Measurements from ENCODE around the gene TMEM184A.

TMEM184A gene

DNA sequence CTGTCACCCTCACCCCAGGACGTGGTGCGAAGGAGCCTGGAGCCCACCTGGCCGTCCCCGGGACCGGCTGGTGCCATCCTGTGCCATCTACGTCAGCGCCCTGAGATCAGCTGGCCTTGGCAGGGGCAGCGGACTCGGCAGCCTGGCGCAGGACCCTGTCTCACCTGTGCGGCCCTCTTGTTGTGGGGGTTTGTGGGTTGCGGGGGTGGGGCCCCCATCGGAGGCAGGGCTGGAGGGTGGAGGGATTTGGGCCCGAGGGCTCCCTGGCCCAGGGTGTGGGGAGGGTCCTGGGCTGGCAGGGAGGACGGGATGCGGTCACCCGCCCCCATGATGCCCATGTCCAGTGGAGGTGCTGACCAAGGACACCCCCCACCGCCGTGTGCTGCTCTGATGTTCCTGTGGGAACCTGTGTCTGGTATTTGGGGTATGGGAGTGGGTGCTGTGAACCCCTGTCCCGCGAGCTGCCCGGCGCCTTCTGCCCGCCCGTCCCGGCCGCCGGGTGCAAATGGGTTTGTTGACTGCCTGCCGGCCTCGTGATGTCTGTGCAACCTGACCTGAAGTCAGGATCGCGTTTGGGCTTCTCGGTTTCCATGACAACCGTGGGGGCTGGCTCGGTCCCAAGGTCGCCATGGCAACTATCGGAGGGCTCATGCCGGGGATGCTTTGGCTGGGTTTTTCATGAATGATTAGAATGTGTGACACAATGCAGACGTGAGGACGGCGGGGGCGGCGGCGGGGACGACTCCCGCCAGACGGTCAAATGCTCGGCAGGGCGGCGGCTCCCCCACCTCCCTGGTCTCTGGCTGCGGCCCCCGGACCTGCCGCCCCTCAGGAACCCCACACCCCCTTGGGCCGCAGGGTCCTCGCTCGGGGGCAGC, 18.2 kb downstream of the TMEM184A start:
- Mint-ChIP-seq H3K4me3 (no peak overlapping the region), H3K36me3 (peaks cover 17% of the 10 kb centered on the region), H3K4me1 (peaks cover 16% of the 10 kb centered on the region), H3K27ac (no peak overlapping the region), H3K9me3 (no peaks in the 10 kb centered on the region), H3K27me3 (no peaks in the 10 kb centered on the region)
- CTCF ChIA-PET, result no interaction called here
- no peak for DNase-seq

DNA sequence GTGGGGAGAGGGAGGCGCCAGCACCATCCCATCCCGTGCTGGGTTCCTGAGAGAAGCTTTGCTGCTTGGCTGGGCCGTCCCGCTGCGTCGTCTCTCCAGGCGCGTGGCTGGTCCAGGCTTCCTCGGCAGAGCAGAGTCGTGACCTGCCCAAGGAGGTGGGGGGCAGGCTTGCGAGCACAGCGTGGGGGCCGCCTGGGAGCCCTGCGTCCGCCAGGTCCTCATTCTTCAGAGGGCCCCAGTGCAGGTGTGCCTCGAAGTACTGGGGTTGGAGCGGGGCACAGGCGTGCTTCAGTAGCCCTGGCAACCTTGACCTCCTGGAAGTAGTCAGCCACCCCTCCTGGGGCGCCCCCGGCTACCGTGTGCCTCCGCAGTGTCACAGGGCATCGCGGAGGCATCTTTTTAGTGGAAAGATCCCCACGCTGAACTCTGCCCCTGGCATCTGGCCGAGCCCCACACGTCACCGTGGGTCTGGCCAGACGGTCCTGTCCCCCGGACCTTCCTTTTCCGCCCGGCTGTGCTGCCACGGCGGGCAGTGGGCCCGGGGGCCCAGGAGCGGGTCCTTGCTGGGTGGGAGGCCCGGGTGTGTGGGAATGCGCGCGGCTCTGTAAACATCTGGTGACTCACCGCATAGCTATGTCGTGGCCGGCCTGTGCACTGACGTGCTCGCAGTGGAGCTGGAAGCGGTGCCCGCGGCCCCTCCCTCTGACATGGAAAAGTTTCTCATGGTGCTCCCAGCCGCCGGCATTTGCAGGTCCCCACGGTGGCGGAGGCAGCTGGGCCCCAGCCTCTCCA, 19.1 kb downstream of the TMEM184A start:
- no peak overlapping the region for H3K4me3 Mint-ChIP-seq
- no peak overlapping the region for H3K27ac Mint-ChIP-seq
- H3K36me3 Mint-ChIP-seq, result peaks cover 12% of the 10 kb centered on the region
- DNase-seq, result no peak
- H3K9me3 Mint-ChIP-seq, result no peaks in the 10 kb centered on the region
- CTCF ChIA-PET, result no interaction called here
- H3K4me1 Mint-ChIP-seq, result peaks cover 22% of the 10 kb centered on the region
- H3K27me3 Mint-ChIP-seq, result no peaks in the 10 kb centered on the region

DNA sequence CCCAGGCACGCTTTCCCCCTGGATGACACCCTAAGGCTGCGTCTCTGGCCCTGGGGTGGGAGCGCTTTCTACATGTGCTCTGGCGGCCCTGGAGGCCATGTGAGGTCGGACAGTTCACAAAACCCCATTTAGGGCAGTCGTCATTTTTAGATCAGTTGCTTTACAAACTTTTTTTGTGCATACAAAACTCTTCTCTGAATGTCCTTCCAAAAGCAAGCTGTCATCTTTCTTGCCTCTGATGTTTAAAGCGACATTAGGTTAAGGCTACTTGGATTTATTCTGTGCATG, 19.6 kb downstream of the TMEM184A start:
- Mint-ChIP-seq H3K9me3 (no peaks in the 10 kb centered on the region), H3K27me3 (no peaks in the 10 kb centered on the region), H3K36me3 (peaks cover 11% of the 10 kb centered on the region), H3K4me1 (peaks cover 22% of the 10 kb centered on the region), H3K4me3 (no peak overlapping the region), H3K27ac (no peak overlapping the region)
- DNase-seq, result no peak
- CTCF ChIA-PET, result no interaction called here

DNA sequence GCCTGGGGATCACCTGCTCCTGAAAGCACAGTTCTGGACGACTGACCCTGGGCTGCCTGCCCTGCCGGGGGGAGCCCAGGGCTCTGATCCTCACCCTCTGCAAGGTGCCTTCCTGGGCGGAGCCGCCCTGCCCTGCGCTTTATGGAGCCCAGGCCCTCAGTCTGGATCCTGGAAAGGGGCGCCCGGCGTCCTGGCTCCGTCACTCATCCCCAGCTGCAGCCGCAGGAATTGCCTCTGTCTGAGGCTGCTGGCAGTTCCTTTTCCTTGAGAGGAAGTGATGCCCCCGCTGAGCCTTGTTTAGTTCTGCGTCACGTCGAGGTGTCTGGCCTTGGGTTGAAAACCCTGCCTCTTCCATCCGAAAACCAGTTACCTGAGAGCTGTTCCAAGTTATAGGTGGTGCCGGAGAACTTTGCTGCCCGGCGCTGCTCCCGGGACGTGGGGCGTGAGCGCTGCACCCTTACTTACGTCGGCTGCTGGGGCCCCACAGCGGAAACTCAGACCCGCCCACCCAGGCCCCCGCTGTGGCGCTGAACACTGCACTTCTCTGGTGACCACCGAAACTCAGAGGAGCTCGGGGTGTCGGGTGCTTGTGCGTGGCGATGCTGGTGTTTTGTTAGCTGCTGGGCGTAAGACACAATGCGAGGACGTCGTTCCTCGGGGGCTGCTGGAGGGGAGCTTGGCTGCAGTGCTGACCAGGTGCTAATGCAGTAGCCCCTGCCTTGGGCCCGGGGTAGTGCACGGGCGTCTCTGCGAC, 20.1 kb downstream of the TMEM184A start:
- Mint-ChIP-seq H3K4me1 (peaks cover 22% of the 10 kb centered on the region), H3K4me3 (no peak overlapping the region), H3K27me3 (no peaks in the 10 kb centered on the region), H3K9me3 (no peaks in the 10 kb centered on the region), H3K36me3 (peaks cover 9% of the 10 kb centered on the region), H3K27ac (no peak overlapping the region)
- DNase-seq, result no peak
- CTCF ChIA-PET, result no interaction called here

DNA sequence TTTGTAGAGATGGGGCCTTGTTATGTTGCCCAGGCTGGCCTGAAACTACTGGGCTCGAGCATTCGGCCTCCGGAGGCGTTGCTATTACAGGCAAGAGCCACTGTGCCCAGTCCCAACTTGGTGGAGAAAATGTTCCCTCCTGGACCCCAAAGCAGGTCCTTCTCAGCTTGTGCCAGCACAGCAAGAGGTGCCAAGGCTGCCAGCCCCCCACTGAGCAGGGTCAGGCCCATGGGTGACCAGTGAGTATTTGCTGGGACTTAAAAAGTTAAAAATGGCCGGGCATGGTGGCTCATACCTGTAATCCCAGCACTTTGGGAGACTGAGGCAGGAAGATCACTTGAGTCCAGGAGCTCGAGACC, 20.9 kb downstream of the TMEM184A start:
- Mint-ChIP-seq H3K27me3 (no peaks in the 10 kb centered on the region), H3K9me3 (no peaks in the 10 kb centered on the region), H3K36me3 (peaks cover 7% of the 10 kb centered on the region), H3K4me1 (peaks cover 25% of the 10 kb centered on the region), H3K27ac (no peak overlapping the region), H3K4me3 (no peak overlapping the region)
- DNase-seq, result no peak
- CTCF ChIA-PET, result interaction anchor here (1.5 kb wide), 1 partner anchor 22 kb away, joined by 3 read pairs; no protein-coding TSS in a partner anchor

DNA sequence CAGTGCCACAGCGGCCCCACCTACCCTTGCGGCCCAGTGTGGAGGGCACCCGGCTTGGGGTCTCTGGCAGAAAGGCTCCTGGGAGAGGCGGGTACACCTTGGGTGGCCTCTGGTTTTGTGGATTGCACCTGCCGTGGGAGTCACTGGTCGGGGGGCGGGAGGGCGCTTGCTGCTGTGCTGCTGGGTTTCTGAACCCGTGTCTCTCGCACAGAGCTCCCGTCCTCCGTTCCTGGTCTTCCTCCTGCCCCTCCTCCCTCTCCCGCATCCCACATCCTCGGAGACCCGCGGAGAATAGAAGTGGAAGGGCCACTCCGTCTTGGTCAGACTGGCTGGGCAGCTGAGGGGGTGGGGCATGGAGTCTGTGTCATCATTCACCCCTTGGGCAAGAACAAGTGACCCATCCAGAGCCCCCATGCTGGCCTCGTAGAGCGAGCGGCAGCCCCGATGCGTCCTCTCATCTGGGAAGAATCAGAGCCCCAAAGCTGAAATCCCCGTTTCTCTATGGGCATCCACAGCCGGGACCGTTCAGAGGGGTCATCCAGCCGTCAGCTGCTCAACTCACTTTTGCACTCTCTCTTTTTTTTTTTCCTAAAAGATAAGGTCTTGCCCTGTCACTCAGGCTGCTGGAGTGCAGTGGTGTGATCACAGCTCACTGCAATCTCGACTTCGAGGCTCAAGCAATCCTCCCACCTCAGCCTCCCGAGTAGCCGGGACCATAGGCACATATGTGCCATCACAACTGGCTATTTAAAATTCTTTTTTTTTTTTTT, 21.5 kb downstream of the TMEM184A start:
- no peak overlapping the region for H3K27ac Mint-ChIP-seq
- H3K36me3 Mint-ChIP-seq, result peaks cover 7% of the 10 kb centered on the region
- H3K27me3 Mint-ChIP-seq, result no peaks in the 10 kb centered on the region
- no peak overlapping the region for H3K4me3 Mint-ChIP-seq
- peaks cover 27% of the 10 kb centered on the region for H3K4me1 Mint-ChIP-seq
- DNase-seq, result no peak
- CTCF ChIA-PET, result interaction anchor here (1.5 kb wide), 1 partner anchor 22 kb away, joined by 3 read pairs; no protein-coding TSS in a partner anchor
- no peaks in the 10 kb centered on the region for H3K9me3 Mint-ChIP-seq

DNA sequence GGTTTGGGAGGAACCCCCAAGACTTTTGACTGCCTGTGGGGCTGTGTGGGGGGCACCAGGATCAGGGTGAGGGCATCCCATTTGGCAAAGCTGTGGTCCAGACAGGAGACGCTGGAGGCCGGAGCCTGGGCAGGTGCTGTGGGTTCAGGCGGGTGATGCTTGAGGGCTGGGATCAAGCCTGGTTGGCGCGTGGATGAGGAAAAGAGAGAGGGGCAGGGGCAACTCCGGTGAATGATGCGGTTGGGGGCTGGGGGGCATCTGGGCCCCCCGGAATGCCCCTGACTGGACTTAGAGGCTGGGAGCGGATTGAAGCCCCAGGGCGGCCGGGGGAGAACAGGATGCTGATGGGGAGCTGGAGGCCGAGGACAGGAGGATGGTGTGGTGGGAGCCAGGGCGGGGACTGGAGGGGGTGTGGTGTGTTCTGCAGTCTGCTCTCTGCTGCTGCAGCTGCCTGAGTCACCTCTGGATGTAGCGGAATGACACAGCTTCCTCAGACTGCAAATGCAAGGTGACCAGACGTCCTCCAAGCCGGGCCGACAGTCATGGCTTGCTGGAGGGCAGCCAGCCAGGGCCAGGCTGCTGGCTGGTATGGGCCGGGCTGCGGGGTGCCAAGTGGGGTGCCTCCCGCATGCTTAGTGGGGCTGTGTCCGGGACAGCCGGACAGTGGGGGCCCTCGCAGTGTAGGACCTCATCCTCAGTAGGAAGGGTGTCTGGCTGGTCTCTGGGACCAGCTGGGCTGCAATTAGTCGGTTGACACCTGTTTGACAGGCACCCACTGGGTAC, 22.3 kb downstream of the TMEM184A start:
- H3K9me3 Mint-ChIP-seq, result no peaks in the 10 kb centered on the region
- peaks cover 7% of the 10 kb centered on the region for H3K36me3 Mint-ChIP-seq
- CTCF ChIA-PET, result interaction anchor here (1.1 to 1.5 kb wide), 4 partner anchors 23 to 340 kb away, joined by 3 to 4 read pairs (median 4); no protein-coding TSS in a partner anchor
- H3K27me3 Mint-ChIP-seq, result peaks cover 6% of the 10 kb centered on the region
- peaks cover 27% of the 10 kb centered on the region for H3K4me1 Mint-ChIP-seq
- DNase-seq, result no peak
- H3K27ac Mint-ChIP-seq, result peak overlapping the region; percentile 96
- H3K4me3 Mint-ChIP-seq, result peak overlapping the region; percentile 89

DNA sequence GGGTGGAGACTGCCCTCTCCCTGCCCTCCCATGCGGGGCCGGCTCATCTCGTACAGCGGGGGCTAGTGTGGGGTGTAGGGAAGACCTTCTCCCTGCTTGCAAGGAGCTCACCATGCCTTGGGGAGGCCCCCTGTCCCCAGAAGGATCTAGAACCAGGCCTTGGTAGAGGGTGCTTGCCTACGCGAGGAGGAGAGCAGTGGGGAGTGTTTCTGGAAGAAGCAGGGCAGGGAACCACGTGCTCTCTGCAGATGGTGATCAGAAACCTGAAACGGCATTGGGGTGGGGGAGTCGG, 22.8 kb downstream of the TMEM184A start:
- H3K27me3 Mint-ChIP-seq, result peaks cover 11% of the 10 kb centered on the region
- H3K4me3 Mint-ChIP-seq, result peak overlapping the region; percentile 89
- no peaks in the 10 kb centered on the region for H3K9me3 Mint-ChIP-seq
- CTCF ChIA-PET, result interaction anchor here (1.1 to 1.3 kb wide), 3 partner anchors 27 to 340 kb away, joined by 3 to 4 read pairs (median 4); no protein-coding TSS in a partner anchor
- no peak for DNase-seq
- H3K36me3 Mint-ChIP-seq, result peaks cover 7% of the 10 kb centered on the region
- H3K27ac Mint-ChIP-seq, result peak overlapping the region; percentile 96
- peaks cover 27% of the 10 kb centered on the region for H3K4me1 Mint-ChIP-seq

DNA sequence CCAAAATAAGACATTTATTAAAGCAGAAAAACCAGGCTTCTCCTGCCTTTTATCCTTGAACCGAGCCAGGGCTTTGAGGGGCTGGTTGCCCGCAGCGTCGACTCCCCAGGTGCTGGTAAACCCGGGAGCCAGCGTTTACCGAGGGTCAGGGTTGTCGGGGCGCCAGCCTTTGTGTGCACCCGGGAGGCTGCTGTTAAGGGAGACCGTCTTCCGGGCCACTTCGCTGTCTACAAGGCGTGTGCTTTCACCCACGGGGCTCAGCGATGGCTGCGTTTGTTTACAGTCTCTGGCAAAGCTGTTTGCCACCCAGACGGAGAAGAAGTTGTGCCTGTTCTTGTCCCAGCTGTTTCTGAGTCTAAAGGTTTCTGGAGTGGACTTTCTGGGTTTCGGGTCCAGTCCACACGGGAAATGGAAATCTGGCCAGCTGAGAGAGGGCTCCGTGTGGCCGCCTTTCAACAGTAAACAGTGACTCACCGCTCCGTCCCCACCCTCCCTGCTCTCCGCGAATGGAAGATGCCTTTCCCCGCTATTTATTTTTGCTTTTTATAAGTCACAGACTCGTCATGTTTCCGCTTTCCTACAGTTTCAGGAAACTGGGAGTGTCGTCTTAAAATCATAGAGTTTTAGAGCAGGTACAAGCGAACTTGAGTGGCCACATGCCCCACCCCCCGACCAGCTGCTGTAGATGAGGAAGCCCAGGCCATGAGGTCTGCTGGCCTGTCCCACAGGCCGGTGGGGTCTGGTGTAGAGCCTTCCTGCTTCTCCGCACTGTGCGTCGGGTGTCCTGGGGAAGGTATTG, 23.4 kb downstream of the TMEM184A start:
- Mint-ChIP-seq H3K4me1 (peaks cover 27% of the 10 kb centered on the region), H3K4me3 (peak overlapping the region; percentile 89), H3K27ac (peak overlapping the region; percentile 96), H3K27me3 (peaks cover 17% of the 10 kb centered on the region), H3K9me3 (no peaks in the 10 kb centered on the region), H3K36me3 (peaks cover 5% of the 10 kb centered on the region)
- DNase-seq, result peak; percentile 76
- CTCF ChIA-PET, result interaction anchor here (1.1 to 1.3 kb wide), 3 partner anchors 27 to 339 kb away, joined by 3 to 4 read pairs (median 4); no protein-coding TSS in a partner anchor

DNA sequence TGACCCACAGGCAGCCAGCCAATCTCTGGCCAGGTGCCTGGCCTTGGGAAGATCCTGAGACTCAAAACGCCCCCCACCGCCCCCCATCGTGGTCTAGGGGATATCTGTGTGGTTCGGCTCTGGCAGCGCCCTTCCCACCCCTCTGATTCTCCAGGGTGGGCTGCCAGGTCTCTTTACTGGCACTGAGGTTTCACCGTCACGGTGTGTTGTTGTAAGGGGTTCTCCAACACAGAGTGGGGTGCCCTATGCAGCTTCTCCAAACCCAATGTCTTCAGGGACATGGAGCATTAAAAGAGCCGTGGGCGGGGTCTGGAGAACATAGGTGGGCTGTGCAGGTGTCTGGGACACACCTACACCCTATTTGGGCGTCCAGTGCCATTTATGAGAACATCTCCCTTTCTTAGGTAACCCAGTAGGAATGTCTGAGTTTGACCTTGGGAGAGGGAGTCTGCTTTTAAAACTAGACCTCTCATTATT, 24.0 kb downstream of the TMEM184A start:
- H3K9me3 Mint-ChIP-seq, result no peaks in the 10 kb centered on the region

DNA sequence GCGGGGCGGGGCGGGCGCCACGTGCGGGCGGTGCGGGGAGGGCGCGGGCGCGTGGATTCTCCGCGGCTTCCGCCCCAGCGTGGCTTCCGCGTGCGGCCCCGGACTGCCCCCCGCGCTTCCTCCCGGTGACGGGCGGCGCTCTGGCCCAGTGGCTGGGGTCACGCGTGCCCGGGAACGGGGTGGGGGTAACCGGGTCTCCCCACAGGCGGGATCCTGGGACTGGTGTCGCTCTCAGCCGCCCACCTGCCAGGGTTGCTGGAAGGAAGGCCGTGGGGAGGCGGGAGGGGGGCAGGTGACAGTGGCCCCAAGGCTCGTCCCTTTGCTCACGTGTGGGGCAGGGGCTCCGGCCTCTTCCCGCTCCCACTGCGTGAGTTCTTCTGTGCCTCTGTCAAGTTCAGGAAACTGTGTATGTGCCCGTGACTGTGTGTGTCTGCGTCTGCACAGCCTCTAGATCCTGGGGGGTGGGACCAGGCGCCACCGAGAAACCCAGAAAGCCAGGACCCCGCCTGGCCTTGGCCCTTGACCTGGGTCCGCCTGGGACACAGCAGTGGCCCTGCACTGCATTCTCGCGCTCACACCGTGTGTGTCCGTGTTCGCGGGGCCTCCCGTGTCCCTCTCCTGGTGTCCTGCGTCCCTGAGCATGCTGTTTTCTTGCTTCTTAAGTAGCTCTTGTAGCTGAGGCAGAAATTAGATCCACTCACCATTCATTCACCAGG, 24.6 kb downstream of the TMEM184A start:
- Mint-ChIP-seq H3K4me3 (peak overlapping the region; percentile 89), H3K4me1 (peaks cover 25% of the 10 kb centered on the region), H3K9me3 (no peaks in the 10 kb centered on the region), H3K27me3 (peaks cover 29% of the 10 kb centered on the region), H3K27ac (peak overlapping the region; percentile 96), H3K36me3 (peaks cover 5% of the 10 kb centered on the region)
- DNase-seq, result peak; percentile 68
- CTCF ChIA-PET, result interaction anchor here (0.9 kb wide), 1 partner anchor 26 kb away, joined by 3 read pairs; no protein-coding TSS in a partner anchor

More for the DNA sequence above, 24.0 kb downstream of the TMEM184A start:
- DNase-seq, result peak; percentile 46
- peaks cover 23% of the 10 kb centered on the region for H3K27me3 Mint-ChIP-seq
- H3K36me3 Mint-ChIP-seq, result peaks cover 5% of the 10 kb centered on the region
- CTCF ChIA-PET, result interaction anchor here (0.9 kb wide), 1 partner anchor 26 kb away, joined by 3 read pairs; no protein-coding TSS in a partner anchor
- peak overlapping the region; percentile 89 for H3K4me3 Mint-ChIP-seq
- peak overlapping the region; percentile 96 for H3K27ac Mint-ChIP-seq
- H3K4me1 Mint-ChIP-seq, result peaks cover 27% of the 10 kb centered on the region

DNA sequence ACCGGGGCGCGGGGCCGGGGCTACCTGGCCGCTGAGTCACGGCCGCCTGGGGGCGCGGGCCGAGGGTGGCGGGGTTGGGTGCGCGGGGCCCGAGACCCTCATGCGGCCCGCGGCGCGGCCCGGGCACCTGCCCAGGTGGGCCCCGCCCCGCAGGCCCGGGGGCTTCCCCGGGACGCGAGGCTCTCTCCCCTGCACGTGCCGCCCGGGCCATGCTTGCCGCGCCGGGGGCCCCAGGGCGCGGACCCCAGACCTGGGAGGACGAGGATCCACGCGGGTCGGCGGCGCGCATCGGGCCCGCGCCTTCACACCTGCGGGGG, 25.1 kb downstream of the TMEM184A start:
- Mint-ChIP-seq H3K4me3 (no peak overlapping the region), H3K27me3 (peaks cover 34% of the 10 kb centered on the region), H3K9me3 (no peaks in the 10 kb centered on the region), H3K4me1 (peaks cover 25% of the 10 kb centered on the region), H3K27ac (no peak overlapping the region), H3K36me3 (peaks cover 5% of the 10 kb centered on the region)
- CTCF ChIA-PET, result no interaction called here
- DNase-seq, result no peak
